Measurements from ENCODE around the gene DKK3. TPM values are rescaled to one million over a fixed set of nuclear protein-coding genes. Genes with fewer than 3 reads are reported as not detected.

The DKK3 gene
- total RNA-seq, 2 donors from 2014 or later: 732 to 847 TPM

DNA sequence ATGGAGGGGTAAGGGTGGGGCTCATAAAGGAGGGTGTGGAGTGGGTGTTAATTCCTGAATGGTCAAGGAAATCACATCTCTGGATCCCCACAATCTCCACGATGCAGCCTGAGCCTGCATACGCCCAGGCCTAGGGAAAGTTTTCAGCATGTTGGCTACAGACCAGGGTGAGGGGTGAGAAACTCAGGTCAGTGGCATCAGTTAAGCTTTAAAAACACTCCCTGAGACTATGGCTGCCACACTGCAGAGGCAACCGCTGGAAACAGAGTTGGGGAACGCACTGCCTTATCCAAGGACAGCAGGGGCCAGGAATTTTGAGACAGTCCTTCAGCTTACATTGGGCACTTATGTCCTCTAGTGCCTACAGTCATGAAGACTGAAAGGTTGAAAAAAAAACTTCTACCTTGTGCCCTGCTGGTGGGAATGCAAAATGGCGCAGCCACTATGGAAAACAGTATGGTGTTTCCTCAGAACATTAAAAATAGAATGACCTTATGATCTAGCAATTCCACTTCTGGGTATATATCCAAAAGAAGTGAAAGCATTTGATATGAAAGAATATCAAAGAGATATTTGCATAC is 19.7 kb downstream of the DKK3 start:
- ATAC-seq (ENCODE audit: insufficient number of reproducible peaks, low FRiP score, low read depth): no peak

GRCh38 chr11:11988099-11988651 is 20.3 kb downstream of the DKK3 start:
- no peak overlapping the region for H3K4me3 ChIP-seq
- no peak for ATAC-seq (ENCODE audit: insufficient number of reproducible peaks, low FRiP score, low read depth)
- peak overlapping the region; percentile 13 to 96 for H3K27ac ChIP-seq
- peaks cover 10 to 63% of the 10 kb centered on the region in 2 donors for H3K4me1 ChIP-seq (ENCODE audit: control insufficient read depth in 1 of 2, low read depth in 2 of 2)
- no peak for TF ChIP-seq CTCF (IDR thresholded peaks at IDR 0.05)
- no peaks in the 10 kb centered on the region for H3K27me3 ChIP-seq (replicated peaks; ENCODE audit: insufficient read depth)
- no peaks in the 10 kb centered on the region for H3K36me3 ChIP-seq
- H3K9me3 ChIP-seq: no peaks in the 10 kb centered on the region
- no peak for DNase-seq (ENCODE audit: low spot score)

More for the DNA sequence above, 19.7 kb downstream of the DKK3 start:
- Histone ChIP-seq H3K27me3 (replicated peaks; ENCODE audit: insufficient read depth) (no peaks in the 10 kb centered on the region), H3K27ac (peak overlapping the region; percentile 13 to 96), H3K9me3 (no peaks in the 10 kb centered on the region), H3K4me1 (ENCODE audit: control insufficient read depth in 1 of 2, low read depth in 2 of 2) (peaks cover 7 to 62% of the 10 kb centered on the region in 2 donors), H3K4me3 (no peak overlapping the region), H3K36me3 (no peaks in the 10 kb centered on the region)
- DNase-seq (ENCODE audit: low spot score): no peak
- TF ChIP-seq CTCF (IDR thresholded peaks at IDR 0.05): peak; percentile 19

GRCh38 chr11:11987503-11988022 is 20.9 kb downstream of the DKK3 start:
- Histone ChIP-seq H3K4me3 (no peak overlapping the region), H3K36me3 (no peaks in the 10 kb centered on the region), H3K9me3 (no peaks in the 10 kb centered on the region), H3K27ac (peak overlapping the region; percentile 13 to 96), H3K27me3 (replicated peaks; ENCODE audit: insufficient read depth) (no peaks in the 10 kb centered on the region), H3K4me1 (ENCODE audit: control insufficient read depth in 1 of 2, low read depth in 2 of 2) (peaks cover 14 to 69% of the 10 kb centered on the region in 2 donors)
- peak; percentile 37 for TF ChIP-seq CTCF (IDR thresholded peaks at IDR 0.05)
- DNase-seq (ENCODE audit: low spot score) (no peak), ATAC-seq (ENCODE audit: insufficient number of reproducible peaks, low FRiP score, low read depth) (no peak)

DNA sequence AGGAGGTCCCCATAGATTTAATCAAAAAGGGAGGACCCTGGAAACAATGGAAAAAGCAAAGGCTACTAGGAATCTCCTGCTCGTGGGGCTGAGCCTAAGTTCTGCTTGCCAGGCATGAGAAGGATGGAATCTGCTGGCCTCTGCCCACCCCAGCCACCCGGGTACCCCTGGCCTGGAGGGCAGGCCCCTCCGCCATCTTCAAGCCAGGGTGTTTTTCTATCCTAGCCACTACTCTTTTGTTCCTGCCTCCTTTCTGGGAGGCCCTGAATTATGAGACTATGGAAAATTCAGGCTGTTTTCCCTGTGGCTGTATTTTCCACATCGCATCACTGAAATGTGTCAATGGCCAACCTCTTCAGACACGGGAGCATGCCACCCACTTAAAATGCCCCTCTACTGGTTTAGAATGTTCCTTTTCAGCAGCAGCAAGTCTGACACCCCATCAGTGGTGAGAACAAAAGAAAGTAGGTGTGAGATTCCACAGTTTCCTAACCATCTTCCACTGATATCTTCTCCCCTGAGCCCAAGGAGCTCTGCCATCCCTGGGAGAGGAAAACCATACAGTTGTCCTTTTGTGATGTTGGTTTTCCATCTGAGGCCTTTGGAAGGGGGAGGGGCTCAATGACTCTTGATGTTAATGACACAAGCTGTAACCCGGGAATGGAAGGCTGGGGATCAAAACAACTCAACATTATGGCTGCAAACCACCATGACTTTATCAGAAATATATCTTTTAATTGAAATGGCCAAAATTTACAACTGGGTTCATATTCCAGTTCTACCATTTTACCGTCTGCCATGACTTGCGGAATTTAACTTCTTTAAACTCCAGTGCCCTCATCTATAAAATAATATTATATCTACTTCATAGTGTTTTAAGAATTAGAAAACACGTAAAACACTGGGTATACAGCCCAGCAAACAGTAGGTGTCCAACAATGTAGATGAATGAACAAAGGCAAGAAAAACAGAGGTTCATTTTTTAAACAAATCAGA is 22.2 kb downstream of the DKK3 start:
- no peaks in the 10 kb centered on the region for H3K27me3 ChIP-seq (replicated peaks; ENCODE audit: insufficient read depth)
- no peak for DNase-seq (ENCODE audit: low spot score)
- H3K27ac ChIP-seq: peak overlapping the region; percentile 73 to 96
- peaks cover 19 to 78% of the 10 kb centered on the region in 2 donors for H3K4me1 ChIP-seq (ENCODE audit: control insufficient read depth in 1 of 2, low read depth in 2 of 2)
- no peaks in the 10 kb centered on the region for H3K9me3 ChIP-seq
- no peak for ATAC-seq (ENCODE audit: insufficient number of reproducible peaks, low FRiP score, low read depth)
- no peaks in the 10 kb centered on the region for H3K36me3 ChIP-seq
- H3K4me3 ChIP-seq: no peak overlapping the region
- no peak for TF ChIP-seq CTCF (IDR thresholded peaks at IDR 0.05)

Measured in thoracic aorta (tissue), 2 donors.